ENCODE results near the gene RNF121. TPM values are rescaled to one million over a fixed set of nuclear protein-coding genes. Genes with fewer than 3 reads are reported as not detected.

Gene RNF121
- total RNA-seq, 1 experiment from 2014 or later = 56.9 TPM

- Histone ChIP-seq H4K91ac (ENCODE audit: insufficient read length, low read depth, low read length) (no peak overlapping the region), H2BK15ac (ENCODE audit: low read depth, low read length) (no peak overlapping the region), H3K79me2 (ENCODE audit: insufficient read depth, low read length) (no peaks in the 10 kb centered on the region), H2AK5ac (ENCODE audit: insufficient read length, low read length) (no peak overlapping the region), H4K20me1 (ENCODE audit: control insufficient read depth, insufficient read depth, insufficient read length) (no peaks in the 10 kb centered on the region), H3K56ac (ENCODE audit: insufficient read length, low read depth, low read length) (no peak overlapping the region), H3K4me2 (ENCODE audit: insufficient read depth, insufficient read length, low read length) (no peak overlapping the region), H2BK5ac (ENCODE audit: insufficient read length, low read length) (no peak overlapping the region), H3K4me1 (ENCODE audit: insufficient read depth, low read length) (no peaks in the 10 kb centered on the region), H3K14ac (ENCODE audit: insufficient read depth, low read length) (no peak overlapping the region), H2BK120ac (ENCODE audit: low read depth, low read length, poor library complexity, severe bottlenecking) (no peak overlapping the region), H3K18ac (ENCODE audit: insufficient read length, low read depth, low read length) (no peak overlapping the region), H3T11ph (ENCODE audit: low read length) (no peak overlapping the region), H3K23ac (ENCODE audit: insufficient read length, low read depth, low read length) (no peak overlapping the region), H3K27ac (ENCODE audit: insufficient read length, low read depth, low read length) (no peak overlapping the region), H4K5ac (ENCODE audit: insufficient read length, low read depth, low read length) (no peak overlapping the region), H3K4ac (ENCODE audit: low read depth, low read length) (no peak overlapping the region), H4K8ac (replicated peaks; ENCODE audit: insufficient read length, low read depth, low read length) (no peak overlapping the region), H3K9me3 (ENCODE audit: control insufficient read depth, low read depth, low read length) (no peaks in the 10 kb centered on the region), H3K9ac (ENCODE audit: extremely low read depth, insufficient read length, low read length) (no peak overlapping the region), H2AFZ (ENCODE audit: low read length) (no peak overlapping the region), H3K79me1 (ENCODE audit: insufficient read depth, low read depth, low read length, poor library complexity, severe bottlenecking) (peaks cover 3% of the 10 kb centered on the region), H3K27me3 (ENCODE audit: insufficient read depth, low read length) (no peaks in the 10 kb centered on the region), H3K23me2 (ENCODE audit: insufficient read length, low read depth, low read length, poor library complexity, severe bottlenecking) (no peaks in the 10 kb centered on the region), H2BK12ac (ENCODE audit: insufficient read length, low read depth, low read length) (no peak overlapping the region), H2BK20ac (ENCODE audit: low read depth, low read length, poor library complexity, severe bottlenecking) (no peak overlapping the region)
- Mint-ChIP-seq H3K27ac (no peak overlapping the region), H3K4me3 (no peak overlapping the region), H3K9me3 (no peaks in the 10 kb centered on the region), H3K27me3 (ENCODE audit: low read depth) (no peaks in the 10 kb centered on the region; the same call in 1 of the 2 replicates), H3K4me1 (peaks cover 2 to 3% of the 10 kb centered on the region in 2 experiments; a peak in 2 of 4 replicates), H3K36me3 (ENCODE audit: insufficient read depth in 1 of 3, low read depth in 3 of 3) (no peaks in the 10 kb centered on the region)
- no peak for DNase-seq
- WGBS (ENCODE audit: extremely low coverage, insufficient read length, low lambda C conversion rate) = no CpG with 5 or more reads among the region's 6 CpGs
- TF ChIP-seq CTCF (conservative IDR thresholded peaks at IDR 0.05) = no peak
Measured at GRCh38 chr11:71949034-71949433, 20.2 kb downstream of the RNF121 start.

Data from H9 (cell line).